LNCAP (cell line): ENCODE data around the gene CLSTN3.

Source experiments
- TF ChIP-seq, protein P1 (sequence below): fragments of 450-650 bp; IDR thresholded peaks from 2 replicates; pipeline ENCODE4 v1.5.1; 2017; ENCODE audit warnings: mild to moderate bottlenecking

Gene CLSTN3

DNA sequence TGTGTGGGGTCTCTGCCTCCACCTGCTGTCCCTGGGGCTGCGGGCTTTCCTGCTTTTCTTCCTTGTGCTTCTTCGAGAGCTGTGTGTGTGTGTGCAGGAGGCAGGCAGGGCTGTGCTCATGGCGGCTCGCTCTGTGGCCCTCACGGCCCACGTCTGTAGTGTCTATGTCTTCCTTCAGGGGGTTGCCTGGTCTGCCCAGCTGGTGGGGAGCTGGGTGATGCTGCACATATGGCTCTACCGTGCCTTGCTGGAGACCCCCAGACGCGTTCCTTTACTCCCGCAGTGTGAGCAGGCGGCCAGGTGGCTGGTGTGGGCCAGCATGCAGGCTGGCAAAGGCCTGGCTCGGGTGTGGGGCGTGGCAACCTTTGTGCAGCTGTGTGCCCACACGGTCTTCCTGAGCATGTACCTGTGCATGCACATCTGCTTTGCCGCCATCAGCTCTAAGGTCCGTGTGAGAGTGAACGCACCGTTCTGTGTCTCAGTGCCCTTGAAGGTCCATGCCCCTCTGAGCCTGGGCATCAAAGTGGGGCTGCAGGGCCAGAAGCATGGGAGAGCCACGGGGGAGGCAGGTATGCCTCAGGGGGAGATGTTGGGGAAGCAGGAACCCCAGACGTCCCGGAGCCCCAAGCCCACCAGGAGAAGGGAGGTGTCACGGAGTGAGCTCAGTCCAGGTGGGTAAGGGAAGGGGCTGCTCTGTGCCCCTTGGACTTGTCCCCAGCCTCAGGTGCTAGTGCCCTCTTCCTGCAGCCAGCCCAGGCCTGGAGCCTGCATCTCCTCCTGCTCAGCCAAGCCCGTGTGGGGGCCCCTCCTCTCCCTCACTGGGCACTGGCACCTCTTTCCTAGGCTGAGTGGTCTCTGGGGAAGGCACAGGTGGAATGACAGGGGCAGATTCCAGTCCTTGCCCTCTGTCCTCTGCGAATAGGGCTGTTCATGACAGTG is 26.4 kb downstream of the CLSTN3 start:
- TF ChIP-seq, protein P1, sequence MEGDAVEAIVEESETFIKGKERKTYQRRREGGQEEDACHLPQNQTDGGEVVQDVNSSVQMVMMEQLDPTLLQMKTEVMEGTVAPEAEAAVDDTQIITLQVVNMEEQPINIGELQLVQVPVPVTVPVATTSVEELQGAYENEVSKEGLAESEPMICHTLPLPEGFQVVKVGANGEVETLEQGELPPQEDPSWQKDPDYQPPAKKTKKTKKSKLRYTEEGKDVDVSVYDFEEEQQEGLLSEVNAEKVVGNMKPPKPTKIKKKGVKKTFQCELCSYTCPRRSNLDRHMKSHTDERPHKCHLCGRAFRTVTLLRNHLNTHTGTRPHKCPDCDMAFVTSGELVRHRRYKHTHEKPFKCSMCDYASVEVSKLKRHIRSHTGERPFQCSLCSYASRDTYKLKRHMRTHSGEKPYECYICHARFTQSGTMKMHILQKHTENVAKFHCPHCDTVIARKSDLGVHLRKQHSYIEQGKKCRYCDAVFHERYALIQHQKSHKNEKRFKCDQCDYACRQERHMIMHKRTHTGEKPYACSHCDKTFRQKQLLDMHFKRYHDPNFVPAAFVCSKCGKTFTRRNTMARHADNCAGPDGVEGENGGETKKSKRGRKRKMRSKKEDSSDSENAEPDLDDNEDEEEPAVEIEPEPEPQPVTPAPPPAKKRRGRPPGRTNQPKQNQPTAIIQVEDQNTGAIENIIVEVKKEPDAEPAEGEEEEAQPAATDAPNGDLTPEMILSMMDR, result no peak

DNA sequence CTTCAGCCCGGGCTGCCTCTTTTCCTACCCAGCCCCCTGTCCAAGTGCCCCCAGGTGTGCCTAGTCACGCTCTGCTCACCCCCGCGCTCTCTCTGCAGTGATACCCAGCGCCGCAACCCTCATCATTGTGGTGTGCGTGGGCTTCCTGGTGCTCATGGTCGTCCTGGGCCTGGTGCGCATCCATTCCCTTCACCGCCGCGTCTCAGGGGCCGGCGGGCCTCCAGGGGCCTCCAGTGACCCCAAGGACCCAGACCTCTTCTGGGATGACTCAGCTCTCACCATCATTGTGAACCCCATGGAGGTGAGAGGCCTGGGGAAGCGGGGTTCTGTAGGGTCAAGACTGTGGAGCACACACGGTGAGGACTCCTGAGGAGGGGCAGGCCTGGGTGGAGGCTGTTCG is 27.2 kb downstream of the CLSTN3 start:
- TF ChIP-seq, protein P1, result no peak

DNA sequence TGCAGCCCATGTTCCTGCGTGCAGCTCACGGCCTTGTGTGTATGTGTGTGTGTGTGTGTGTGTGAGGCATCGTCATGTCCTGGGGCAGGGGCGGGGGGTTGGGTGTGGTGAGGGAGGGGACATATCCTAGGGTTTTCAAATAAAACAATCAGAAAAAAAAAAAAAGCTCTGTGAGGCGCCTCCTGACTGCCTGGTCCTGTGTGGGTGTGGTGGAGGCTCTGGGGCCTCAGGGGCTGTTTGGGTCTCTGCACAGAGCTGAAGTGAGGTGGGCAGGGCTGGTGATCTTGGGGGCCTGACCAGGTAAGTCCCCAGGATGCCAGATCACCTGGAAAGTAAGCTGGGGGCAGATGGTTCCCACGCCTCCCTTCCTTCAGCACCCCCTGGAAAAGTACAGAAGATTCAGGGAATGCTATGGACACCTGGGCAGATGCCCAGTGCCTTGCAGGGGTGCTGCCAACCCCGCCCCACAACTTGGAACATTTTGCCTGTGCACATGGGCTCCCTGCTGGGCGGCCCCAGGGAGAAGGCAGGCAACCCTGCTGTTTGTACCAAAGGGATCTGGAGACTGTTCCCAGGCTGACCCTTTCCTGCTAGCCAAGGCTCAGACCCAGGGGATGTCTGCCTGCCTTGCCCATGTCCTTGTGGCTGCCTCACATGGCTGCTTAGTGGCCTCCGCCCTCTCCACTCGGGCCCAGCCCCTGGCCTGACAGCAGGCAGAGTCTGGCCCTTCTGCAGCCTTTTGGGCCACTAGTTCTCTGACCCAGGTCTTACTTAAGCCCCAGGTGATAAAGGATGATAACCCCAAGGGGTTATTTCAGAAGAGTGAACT is 28.8 kb downstream of the CLSTN3 start:
- TF ChIP-seq, protein P1, result no peak

DNA sequence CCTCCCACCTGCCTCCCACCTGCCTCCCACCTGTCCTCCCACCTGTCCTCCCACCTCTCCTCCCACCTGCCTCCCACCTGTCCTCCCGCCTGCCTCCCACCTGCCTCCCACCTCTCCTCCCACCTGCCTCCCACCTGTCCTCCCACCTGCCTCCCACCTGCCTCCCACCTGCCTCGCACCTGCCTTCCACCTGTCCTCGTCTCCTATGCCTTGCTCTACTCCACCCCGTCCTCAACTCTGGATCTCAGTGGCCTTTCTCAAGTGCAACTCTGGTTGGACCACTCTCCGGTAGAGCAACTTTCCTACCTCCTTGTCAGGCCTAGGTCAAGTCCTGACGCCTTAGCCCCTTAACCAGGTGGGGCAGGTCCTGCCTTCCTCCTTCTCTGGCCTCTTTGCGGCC is 30.0 kb downstream of the CLSTN3 start:
- TF ChIP-seq, protein P1, result no peak

DNA sequence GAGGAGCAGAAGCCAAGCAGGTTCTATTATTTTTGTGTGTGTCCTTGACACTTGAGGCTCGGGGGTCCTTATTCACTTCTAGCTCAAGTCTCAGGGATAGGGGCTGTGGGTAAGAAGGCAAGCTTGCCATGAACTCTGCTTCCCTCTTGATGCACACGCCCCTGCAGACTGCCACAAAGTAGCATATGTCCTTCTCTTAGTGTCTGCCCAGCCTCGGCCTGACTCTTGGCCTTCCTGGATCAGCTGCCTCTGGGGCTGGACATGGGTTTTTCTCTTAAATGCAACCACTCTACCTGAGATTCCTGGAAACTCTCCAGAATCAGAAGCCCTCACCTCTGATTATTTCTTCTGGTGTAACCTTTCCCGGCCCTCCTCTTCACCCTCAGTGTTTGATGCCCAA is 31.2 kb downstream of the CLSTN3 start:
- TF ChIP-seq, protein P1, result no peak

DNA sequence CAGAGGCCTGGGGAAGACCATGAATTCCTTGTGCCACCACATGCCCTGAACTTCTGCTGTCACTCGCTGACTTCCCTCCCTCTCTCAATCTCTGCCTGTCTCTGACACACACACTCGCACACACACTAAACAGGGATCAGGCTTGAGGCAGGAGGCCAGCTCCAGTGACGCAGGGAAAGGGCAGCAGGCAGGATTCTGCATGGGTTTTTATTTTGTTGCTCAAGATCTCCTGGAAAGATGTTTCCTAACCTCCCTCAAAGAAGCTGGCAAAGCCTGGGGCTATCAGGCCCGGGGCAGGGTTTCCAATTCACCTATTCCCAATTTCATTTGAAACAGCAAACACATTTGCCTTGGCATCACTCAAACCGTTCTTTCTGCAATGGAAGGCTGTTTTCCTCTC is 31.6 kb downstream of the CLSTN3 start:
- TF ChIP-seq, protein P1, result no peak

DNA sequence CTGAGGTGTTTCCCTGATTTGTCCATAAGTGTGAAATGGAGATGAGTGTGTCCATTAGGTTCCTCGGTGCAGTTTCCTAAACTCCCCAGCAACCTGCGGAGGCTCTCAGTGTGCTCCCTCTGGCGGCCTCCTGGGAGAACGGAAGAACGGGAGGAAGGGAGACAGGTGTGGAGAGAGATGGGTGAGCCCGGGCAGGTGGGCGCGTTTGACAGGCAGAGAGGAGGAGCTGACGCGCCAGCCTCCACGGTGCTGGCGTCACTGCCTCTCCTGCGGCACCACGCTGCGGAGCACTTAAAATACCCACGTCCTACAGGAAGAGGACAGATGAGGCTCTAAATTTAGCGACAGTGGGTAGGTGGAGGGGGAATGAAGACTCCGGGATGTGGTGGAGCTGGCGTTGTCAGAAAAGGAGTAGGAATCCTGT is 32.5 kb downstream of the CLSTN3 start:
- TF ChIP-seq, protein P1, result peak; percentile 84
